ENCODE data around the gene PRKCI. TPM values are rescaled to one million over a fixed set of nuclear protein-coding genes. Genes with fewer than 3 reads are reported as not detected.
"Not testable (repeated sequence)": the region's sequence is repeated elsewhere in the genome, so short reads cannot be mapped to it uniquely, and the experiment has no call there.

The PRKCI gene
- polyA plus RNA-seq, 3 donors: 5.1 to 15.4 (median 11.6) TPM

GRCh38 chr3:170343859-170344258 lies 121.6 kb downstream of the PRKCI start:
- H3K9ac ChIP-seq (ENCODE audit: insufficient read depth, low read length, poor library complexity, severe bottlenecking); H4K20me1 ChIP-seq (ENCODE audit: insufficient read depth, low read length); H3K36me3 ChIP-seq (replicated peaks in 1 of 2; ENCODE audit: control insufficient read depth in 1 of 2, insufficient read depth in 2 of 2, low read length in 2 of 2); H2AFZ ChIP-seq (ENCODE audit: insufficient read depth, low read depth, low read length, poor library complexity, severe bottlenecking); DNase-seq; H3K36me3 Mint-ChIP-seq; H3K27me3 ChIP-seq (ENCODE audit: control insufficient read depth in 2 of 2, insufficient read depth in 2 of 2, low read length in 2 of 2); H3K4me3 ChIP-seq (replicated peaks in 1 of 3; ENCODE audit: low read depth in 2 of 3, low read length in 3 of 3); H3K79me2 ChIP-seq (ENCODE audit: insufficient read depth, low read length); H3K27me3 Mint-ChIP-seq (ENCODE audit: low read depth in 3 of 3); H3K4me1 Mint-ChIP-seq; H3K27ac ChIP-seq (ENCODE audit: low read depth in 1 of 2, low read length in 2 of 2); H3K4me1 ChIP-seq (ENCODE audit: control insufficient read depth in 1 of 2, insufficient read depth in 2 of 2, low read length in 2 of 2); H3K9me3 ChIP-seq (replicated peaks in 1 of 2; ENCODE audit: control insufficient read depth in 1 of 2, insufficient read depth in 1 of 2, low read length in 2 of 2); H3K27ac Mint-ChIP-seq; H3K4me2 ChIP-seq (replicated peaks; ENCODE audit: extremely low read depth, low read length, poor library complexity, severe bottlenecking); intact Hi-C loops (cut with micrococcal nuclease); H3K4me3 Mint-ChIP-seq: not testable (repeated sequence)
- WGBS (ENCODE audit: insufficient coverage): 100% methylated on average over 3 of the region's 6 CpGs
- H3K9me3 Mint-ChIP-seq: peaks cover under 1 to 14% (median 7%) of the 10 kb centered on the region in 7 donors

- no peak overlapping the region for H3K27ac Mint-ChIP-seq
- no peaks in the 10 kb centered on the region for H3K9me3 ChIP-seq (replicated peaks in 1 of 2; ENCODE audit: control insufficient read depth in 1 of 2, insufficient read depth in 1 of 2, low read length in 2 of 2)
- H3K36me3 ChIP-seq (replicated peaks in 1 of 2; ENCODE audit: control insufficient read depth in 1 of 2, insufficient read depth in 2 of 2, low read length in 2 of 2): no peaks in the 10 kb centered on the region
- no peak overlapping the region for H3K4me2 ChIP-seq (replicated peaks; ENCODE audit: extremely low read depth, low read length, poor library complexity, severe bottlenecking)
- H3K4me3 Mint-ChIP-seq: no peak overlapping the region
- no peaks in the 10 kb centered on the region for H3K4me1 ChIP-seq (ENCODE audit: control insufficient read depth in 1 of 2, insufficient read depth in 2 of 2, low read length in 2 of 2)
- peaks cover 3% of the 10 kb centered on the region for H3K4me1 Mint-ChIP-seq
- TF ChIP-seq CTCF (IDR thresholded peaks at IDR 0.05): no peak
- no peak overlapping the region for H3K4me3 ChIP-seq (replicated peaks in 1 of 3; ENCODE audit: low read depth in 2 of 3, low read length in 3 of 3)
- intact Hi-C loops (cut with micrococcal nuclease): no loop called here
- no peak overlapping the region for H3K27ac ChIP-seq (ENCODE audit: low read depth in 1 of 2, low read length in 2 of 2)
- no peaks in the 10 kb centered on the region for H3K27me3 ChIP-seq (ENCODE audit: control insufficient read depth in 2 of 2, insufficient read depth in 2 of 2, low read length in 2 of 2)
- peaks cover 0 to 7% (median under 1%) of the 10 kb centered on the region in 7 donors for H3K9me3 Mint-ChIP-seq
- H3K27me3 Mint-ChIP-seq (ENCODE audit: low read depth in 3 of 3): peaks cover 0 to 5% (median 2%) of the 10 kb centered on the region in 3 donors
- H3K9ac ChIP-seq (ENCODE audit: insufficient read depth, low read length, poor library complexity, severe bottlenecking): no peak overlapping the region
- no peaks in the 10 kb centered on the region for H3K36me3 Mint-ChIP-seq
- no peak for DNase-seq
- no peaks in the 10 kb centered on the region for H4K20me1 ChIP-seq (ENCODE audit: insufficient read depth, low read length)
- WGBS (ENCODE audit: insufficient coverage): 78% methylated on average over 3 of the region's 4 CpGs
- H2AFZ ChIP-seq (ENCODE audit: insufficient read depth, low read depth, low read length, poor library complexity, severe bottlenecking): no peak overlapping the region
- H3K79me2 ChIP-seq (ENCODE audit: insufficient read depth, low read length): no peaks in the 10 kb centered on the region
These were observed 122.7 kb downstream of the PRKCI start for GRCh38 chr3:170344971-170345370.
